NCI-H2029 (cell line): ENCODE measurements around the gene HRH3.

Experiments
- DNase-seq: peaks from one replicate; lab custom pipeline; 2025; lab: John Stamatoyannopoulos, UW

HRH3 gene

DNA sequence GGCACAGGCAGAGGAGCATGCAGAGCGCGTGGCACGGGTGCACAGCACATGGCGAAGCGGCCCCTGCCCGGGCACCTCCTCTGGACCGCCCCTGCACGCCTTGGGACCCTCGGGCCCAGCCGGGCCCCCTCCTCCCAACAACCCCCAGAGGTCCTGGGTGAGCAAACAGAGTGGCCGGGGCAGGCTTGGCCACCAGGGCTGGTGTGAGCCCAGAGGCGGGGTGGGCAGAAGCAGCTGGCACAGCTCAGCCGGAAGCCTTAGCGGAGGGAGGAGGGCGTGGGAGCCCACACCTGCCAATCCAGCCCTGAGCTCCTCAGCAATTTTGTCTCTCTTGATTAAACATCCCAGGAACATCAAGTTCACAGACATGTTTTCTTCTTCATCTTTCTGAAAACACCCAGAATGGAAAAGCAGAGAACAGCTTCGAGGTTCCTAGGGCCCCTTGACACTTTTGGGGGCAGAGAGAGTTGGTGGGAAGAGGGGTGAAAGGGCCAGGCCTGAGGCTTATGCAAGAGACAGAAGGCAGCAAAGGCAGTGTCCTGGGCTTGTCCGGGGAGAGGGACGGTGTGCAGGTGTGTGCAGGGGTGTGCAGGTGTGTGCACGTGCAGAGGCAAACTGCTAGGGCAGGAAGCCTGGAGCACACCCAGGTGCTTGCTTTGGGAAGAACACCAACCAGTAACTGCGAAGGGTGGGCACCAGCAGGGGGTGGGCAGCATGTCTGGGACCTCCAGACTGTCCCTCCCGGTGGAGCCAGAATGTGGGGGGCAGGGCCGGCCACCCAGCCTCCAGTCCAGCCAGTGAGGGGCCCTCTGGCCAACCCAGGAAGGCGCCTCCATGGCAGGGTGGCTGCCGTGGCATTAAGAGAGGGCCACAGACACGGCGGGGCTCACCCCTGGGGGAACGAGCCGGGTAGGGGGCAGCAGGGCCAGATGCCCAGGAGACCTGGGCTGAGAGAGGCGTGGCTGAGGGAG lies 4.8 kb downstream of the HRH3 start:
- DNase-seq: no peak

DNA sequence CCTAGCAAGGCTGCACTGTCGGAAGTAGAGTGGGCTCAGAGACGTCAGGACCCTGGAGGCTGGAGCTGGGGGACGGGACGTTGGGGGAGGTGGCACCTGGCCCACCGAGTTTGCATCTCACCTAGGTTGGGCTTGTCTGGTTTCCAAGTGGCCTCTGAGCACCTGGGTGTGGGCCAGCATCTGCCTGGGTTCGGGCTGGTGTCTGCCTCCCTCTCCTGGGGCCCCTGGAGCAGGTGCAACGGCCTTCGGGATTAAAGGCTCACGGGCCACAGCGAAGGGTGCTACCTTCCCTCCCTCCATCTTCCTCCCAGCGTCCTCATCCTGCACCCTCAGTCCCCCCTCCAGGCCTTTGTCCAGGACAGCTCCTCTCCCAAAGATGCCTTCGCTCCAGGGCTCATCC lies 6.0 kb downstream of the HRH3 start:
- DNase-seq: peak; percentile 46

GRCh38 chr20:62212299-62212698 lies 7.8 kb downstream of the HRH3 start:
- DNase-seq: no peak

DNA sequence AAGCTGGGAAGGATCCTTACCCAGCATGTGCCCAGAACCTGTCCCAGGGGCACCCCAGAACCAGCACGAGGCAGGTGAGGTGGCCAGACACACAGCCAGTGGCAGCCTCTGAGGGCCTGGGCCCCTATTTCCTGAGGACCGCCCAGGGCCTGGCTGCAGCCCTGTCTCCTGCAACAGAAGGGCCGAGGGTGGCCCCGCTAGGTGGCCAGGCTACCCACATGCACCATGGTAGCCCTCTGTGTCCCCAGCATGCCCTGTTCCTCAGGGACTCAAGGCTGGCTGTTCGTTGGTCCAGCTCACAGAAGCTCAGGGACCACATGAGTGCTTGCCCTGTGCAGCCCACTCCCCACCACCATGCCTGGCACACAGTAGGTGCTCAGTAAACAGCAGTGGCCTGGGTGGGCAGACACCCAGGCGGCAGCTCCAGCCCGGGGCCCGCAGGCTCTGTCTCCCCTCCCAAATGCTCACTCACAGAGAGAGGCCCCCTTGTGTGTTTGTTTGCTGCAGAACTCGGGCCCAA lies 8.2 kb downstream of the HRH3 start:
- no peak for DNase-seq

DNA sequence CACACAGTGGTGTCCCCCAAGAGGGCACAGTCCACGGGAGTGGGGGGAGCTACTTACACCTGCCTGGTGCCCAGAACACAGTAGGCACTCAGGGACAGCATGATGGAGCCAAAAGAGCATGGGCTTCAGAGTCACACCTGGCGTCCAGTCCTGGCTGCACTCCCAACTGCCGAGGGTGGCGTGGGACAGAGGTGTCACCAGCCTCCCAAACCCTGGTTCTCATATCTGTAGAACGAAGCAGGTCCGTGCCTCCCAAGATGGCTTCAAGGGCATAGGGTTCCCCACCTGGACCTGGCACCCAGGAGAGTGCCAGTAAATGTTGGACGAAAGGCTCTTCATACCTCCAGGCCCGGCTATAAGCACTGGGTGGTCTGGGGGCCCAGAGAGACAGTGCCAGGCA lies 8.9 kb downstream of the HRH3 start:
- DNase-seq: no peak

DNA sequence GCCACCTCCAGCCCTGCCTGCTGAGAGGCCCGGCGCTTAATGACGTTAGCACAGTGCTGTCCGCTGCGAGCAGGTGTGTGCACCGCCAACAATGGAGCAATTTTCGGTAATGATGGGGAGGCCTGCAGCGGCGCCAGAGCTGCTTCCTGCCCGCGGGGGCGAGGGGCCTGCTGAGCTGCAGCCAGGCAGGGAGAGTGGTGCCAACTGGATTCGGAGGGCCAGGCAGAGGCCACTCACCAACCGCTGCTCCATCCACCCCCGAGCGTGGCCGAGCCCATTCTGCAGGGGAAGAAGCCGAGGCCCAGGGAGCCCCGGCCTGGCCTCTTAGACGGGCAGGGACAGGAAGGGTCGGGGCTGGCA lies 9.6 kb downstream of the HRH3 start:
- DNase-seq: peak; percentile 30

- DNase-seq: no peak
These were observed 10.1 kb downstream of the HRH3 start for GRCh38 chr20:62209850-62210495.

DNA sequence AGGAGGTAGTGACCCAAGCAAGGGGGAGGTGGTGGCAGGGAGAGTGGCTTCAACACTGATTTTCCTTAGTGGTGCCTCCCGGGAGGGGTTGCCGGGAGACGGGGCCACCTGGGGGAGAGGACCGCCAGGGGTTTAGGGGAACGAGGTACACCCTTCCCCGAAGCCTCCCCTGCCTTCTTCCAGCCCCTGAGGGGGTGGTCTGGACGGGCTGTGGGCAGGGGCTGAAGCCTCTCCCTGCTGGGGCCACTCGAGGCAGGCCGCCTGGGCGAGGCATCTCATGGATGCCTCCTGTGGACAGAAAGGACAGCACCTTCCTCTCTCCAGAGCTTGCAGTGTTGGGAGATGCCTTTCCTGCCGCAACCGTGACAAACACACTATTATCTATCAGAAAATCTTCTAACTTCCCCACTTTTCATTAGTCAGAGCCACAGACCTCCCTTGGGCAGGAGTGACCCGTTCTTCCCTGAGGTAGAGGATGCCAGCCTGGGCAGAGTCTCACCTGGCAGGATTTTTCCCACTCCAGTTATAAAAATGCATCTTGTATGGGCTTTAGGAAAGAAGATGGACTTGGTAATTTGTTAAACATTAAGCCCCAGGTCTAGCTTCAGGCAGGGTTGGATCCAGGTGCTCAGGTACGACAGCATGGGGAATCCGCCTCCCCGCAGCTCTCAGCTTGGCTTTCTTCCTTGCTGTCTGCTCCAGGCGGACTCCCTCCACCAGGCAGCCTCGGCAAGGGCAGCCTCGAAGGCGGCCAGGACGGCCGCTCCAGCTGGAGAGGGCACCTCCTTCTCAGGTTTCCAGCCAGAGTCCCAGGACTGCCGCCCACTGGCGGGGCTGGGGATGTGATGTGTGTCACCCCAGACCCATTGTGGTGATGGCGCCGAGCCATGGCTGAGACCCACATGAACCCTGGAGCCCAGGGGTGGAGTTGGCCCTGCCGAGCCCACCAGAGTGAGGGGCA lies 11.0 kb downstream of the HRH3 start:
- DNase-seq: peak; percentile 7

- no peak for DNase-seq
These were observed 11.8 kb downstream of the HRH3 start for GRCh38 chr20:62208061-62208794.

DNA sequence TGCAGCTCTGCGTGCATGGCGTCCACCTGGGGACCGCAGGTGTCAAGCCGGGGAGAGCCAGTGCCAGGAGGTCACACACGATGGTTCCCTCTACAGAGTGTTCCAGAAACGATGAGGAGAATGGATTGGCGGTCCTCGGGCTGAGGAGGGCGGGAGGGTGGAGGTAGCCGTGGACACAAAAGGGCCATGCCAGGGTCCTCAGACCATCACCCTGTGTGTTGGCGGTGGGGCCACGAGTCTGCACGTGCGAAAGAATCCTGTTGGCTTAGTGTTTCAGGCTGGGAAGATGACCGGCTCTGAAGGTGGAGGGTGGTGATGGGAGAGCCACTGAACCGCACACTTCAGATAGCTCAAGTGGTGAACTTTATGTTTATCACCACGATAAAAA lies 13.7 kb downstream of the HRH3 start:
- no peak for DNase-seq

DNA sequence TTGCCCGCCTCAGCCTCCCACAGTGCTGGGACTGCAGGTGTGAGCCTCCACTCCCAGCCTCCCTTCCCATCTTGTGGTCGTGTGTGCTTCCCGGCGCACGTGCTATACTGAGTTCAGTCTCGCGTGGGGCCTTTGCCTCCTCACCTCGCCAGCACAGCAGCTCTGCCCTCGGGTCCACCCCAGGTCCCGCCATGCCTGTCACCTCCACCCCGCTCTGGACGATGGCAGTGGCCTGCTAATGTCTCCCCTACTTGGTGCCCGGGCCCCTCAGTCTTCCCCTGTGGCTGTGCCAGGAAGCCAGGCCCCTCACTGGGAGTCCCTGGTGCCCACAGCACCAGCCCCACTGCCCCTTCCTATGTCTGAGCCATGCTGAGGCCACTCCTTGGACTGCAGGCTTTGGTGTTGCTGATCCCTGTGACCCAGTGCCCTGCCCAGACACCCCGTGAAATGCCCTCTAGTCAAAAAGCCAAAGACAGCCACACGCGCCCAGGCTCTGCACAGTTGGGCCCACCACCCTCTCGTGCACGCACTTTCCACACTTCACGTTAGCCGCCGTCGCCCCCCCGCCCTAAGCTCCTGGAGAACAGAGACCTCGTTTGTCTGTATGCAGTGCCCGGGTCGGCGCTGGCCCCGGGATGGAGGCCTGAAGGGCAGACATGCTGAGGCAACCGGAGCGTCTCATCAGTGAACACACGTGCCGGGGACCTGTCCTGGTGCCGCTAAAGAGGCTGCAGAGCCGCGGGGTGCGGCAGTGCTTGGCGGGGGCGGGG lies 14.3 kb downstream of the HRH3 start:
- no peak for DNase-seq

GRCh38 chr20:62203378-62204030 lies 16.6 kb downstream of the HRH3 start:
- DNase-seq: no peak

- DNase-seq: no peak
These were observed 17.3 kb downstream of the HRH3 start for GRCh38 chr20:62202676-62203377.

- DNase-seq: no peak
These were observed 18.0 kb downstream of the HRH3 start for GRCh38 chr20:62202083-62202395.

DNA sequence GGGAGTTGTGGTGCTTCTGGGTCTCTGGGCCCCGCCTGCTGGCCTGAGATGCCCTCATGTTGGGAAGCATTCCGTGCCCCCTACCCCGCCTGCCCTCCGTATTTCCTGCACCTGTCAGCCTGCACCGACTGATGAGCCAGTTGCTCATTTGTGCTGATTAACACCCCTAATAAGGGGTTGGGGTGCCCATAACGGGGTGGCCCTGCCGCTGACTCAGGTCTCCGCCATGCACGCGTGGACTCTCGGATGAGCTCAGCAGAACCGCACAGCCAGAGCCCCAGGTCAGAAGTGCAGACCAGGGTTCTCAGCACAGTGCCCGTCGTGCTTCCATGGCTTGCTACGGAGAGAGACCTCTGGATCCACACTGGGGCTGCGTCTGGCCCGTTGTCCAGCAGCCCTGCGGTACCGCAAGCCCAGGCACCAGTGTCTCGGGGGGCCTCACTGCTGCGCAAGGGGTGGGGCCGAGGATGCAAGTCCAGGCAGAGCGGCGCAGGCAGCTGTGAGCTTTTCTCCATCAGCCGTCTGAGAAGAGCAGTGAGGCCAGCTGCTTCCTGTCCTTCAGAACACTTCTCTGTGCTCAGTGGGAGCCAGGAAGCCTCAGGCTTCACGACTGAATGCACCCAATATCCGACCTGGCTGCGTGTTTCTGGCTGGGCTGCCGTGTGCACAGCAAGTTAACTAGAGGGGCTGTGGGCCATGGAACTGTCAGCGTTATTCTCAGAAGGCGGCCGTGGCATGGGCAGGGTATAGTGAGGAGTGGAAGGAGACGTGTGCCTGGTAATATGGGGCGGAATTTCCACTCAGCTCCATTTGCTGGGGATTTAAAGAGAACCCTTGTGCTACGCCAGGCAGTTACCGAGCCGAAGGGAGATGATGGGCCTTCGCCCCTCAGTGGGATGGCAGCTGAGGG lies 18.6 kb downstream of the HRH3 start:
- no peak for DNase-seq

DNA sequence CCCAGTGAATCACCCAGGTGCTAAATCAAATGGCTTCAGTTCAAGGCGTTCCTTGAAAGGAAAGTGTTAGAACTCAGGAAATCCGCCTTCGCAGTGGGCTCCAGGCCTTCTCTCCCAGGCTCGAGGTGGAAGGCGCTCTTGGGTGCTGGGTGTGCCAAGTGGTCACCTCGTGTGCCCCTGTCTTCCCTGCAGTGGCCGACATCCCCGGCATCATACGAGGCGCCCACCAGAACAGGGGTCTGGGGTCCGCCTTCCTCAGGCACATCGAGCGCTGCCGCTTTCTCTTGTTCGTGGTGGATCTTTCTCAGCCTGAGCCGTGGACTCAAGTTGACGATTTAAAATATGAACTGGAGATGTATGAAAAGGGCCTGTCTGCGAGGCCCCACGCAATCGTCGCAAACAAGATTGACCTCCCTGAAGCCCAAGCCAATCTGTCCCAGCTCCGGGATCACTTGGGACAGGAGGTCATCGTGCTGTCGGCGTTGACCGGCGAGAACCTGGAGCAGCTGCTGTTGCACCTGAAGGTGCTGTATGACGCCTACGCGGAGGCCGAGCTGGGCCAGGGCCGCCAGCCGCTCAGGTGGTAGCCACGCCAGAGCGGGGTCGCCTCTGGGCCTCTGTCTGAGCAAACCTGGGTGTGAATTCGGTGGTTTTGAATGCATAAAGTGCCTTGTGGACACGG lies 19.4 kb downstream of the HRH3 start:
- DNase-seq: no peak

DNA sequence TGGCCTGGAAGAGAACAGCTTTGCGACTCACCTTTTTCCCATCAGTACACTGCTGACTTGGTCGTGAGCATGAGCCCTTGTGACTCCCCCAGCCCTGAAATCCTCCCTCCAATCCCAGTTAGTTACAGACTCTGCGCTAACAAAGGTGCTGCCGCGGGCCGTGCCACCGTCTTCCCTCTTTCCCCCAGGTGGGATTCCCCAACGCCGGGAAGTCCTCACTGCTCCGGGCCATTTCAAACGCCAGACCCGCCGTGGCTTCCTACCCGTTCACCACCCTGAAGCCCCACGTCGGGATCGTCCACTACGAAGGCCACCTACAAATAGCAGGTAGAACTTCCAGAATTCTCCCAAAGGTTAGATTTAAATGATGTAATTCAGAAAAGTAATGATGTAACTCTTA lies 21.1 kb downstream of the HRH3 start:
- no peak for DNase-seq

- no peak for DNase-seq
These were observed 21.6 kb downstream of the HRH3 start for GRCh38 chr20:62198496-62198895.
